IMR-90 (cell line): ENCODE measurements around the gene SMG5. TPM values are rescaled to one million over a fixed set of nuclear protein-coding genes. Genes with fewer than 3 reads are reported as not detected.

Experiments used
- ATAC-seq: fragments of 200-7000 bp; cut with Tn5 transposase; 2 replicates; pipeline ENCODE4 v1.9.1; 2020; ENCODE audit warnings: low read depth, mild to moderate bottlenecking, moderate library complexity
- BruUV-seq: library from RNA; stranded (reverse); fragments of 400-500 nt; replicated peaks from 2 replicates; lab custom pipeline; 2021; lab: Mats Ljungman, UMichigan
- CTCF ChIA-PET: fragments of 300-600 bp; formaldehyde crosslinking; extraction: SDS; loops from one replicate; lab custom pipeline; 2021; ENCODE audit warnings: antibody characterized with exemption; lab: Yijun Ruan, JAX
- POLR2A ChIA-PET: fragments of 300-600 bp; sonication (Branson Sonifier 250); formaldehyde crosslinking; loops from one replicate; lab custom pipeline; 2022; ENCODE audit warnings: antibody characterized with exemption; ENCODE audit not compliant: unreplicated experiment; lab: Charles Lee
- DNase-seq: peaks from one replicate; pipeline ENCODE4 v3.0.0; 2013
- H2AFZ ChIP-seq: replicated peaks from 2 replicates; pipeline ENCODE3; 2013; ENCODE audit warnings: low read length, mild to moderate bottlenecking; ENCODE audit not compliant: poor library complexity
- H2AK5ac ChIP-seq: 2 replicates; pipeline ENCODE4 v1.6.1; 2013; ENCODE audit warnings: low read depth, low read length, inconsistent platforms
- H2AK9ac ChIP-seq: replicated peaks from 2 replicates; pipeline ENCODE3; 2013; ENCODE audit warnings: mild to moderate bottlenecking, low read depth, low read length, moderate library complexity; ENCODE audit not compliant: poor library complexity
- H2BK120ac ChIP-seq: 2 replicates; pipeline ENCODE4 v1.6.1; 2013; ENCODE audit warnings: low read depth, low read length, inconsistent platforms
- H2BK15ac ChIP-seq: 3 replicates; pipeline ENCODE4 v1.6.1; 2013; ENCODE audit warnings: low read depth, low read length, inconsistent platforms
- H2BK20ac ChIP-seq: 2 replicates; pipeline ENCODE4 v1.6.1; 2013; ENCODE audit warnings: low read depth, mild to moderate bottlenecking, inconsistent platforms, low read length, moderate library complexity
- H2BK5ac ChIP-seq: 2 replicates; pipeline ENCODE4 v1.6.1; 2013; ENCODE audit warnings: mild to moderate bottlenecking, low read depth, low read length, inconsistent platforms; ENCODE audit not compliant: poor library complexity, severe bottlenecking
- H3K14ac ChIP-seq: replicated peaks from 2 replicates; pipeline ENCODE4 v1.6.1; 2013; ENCODE audit warnings: low read depth, low read length, inconsistent platforms
- H3K18ac ChIP-seq: 2 replicates; pipeline ENCODE4 v1.6.1; 2013; ENCODE audit warnings: low read depth, low read length, control low read depth
- H3K23ac ChIP-seq: 2 replicates; pipeline ENCODE4 v1.6.1; 2013; ENCODE audit warnings: low read depth, low read length, inconsistent platforms
- H3K27ac ChIP-seq: 2 replicates; pipeline ENCODE4 v1.5.1; 2013; ENCODE audit warnings: mild to moderate bottlenecking, control low read depth, low read length; ENCODE audit not compliant: insufficient read depth
- H3K27me3 ChIP-seq: 2 replicates; pipeline ENCODE4 v1.6.1; 2013; ENCODE audit warnings: low read length; ENCODE audit not compliant: control insufficient read depth, insufficient read depth
- H3K36me3 ChIP-seq: 2 replicates; pipeline ENCODE4 v1.6.1; 2013; ENCODE audit warnings: low read length, mixed read lengths; ENCODE audit not compliant: control insufficient read depth, insufficient read depth
- H3K4ac ChIP-seq: 2 replicates; pipeline ENCODE4 v1.6.1; 2013; ENCODE audit warnings: low read depth, low read length, inconsistent platforms
- H3K4me1 ChIP-seq: 2 replicates; pipeline ENCODE4 v1.6.1; 2013; ENCODE audit warnings: low read length, mixed read lengths; ENCODE audit not compliant: control insufficient read depth, insufficient read depth
- H3K4me2 ChIP-seq: 2 replicates; pipeline ENCODE4 v1.6.1; 2013; ENCODE audit warnings: low read depth, mild to moderate bottlenecking, control low read depth, low read length, moderate library complexity
- H3K4me3 ChIP-seq: 2 replicates; pipeline ENCODE4 v1.5.1; 2013; ENCODE audit warnings: low read depth, mild to moderate bottlenecking, control low read depth, low read length, moderate library complexity; ENCODE audit not compliant: insufficient read depth
- H3K56ac ChIP-seq: 2 replicates; pipeline ENCODE4 v1.6.1; 2013; ENCODE audit warnings: low read length, inconsistent platforms; ENCODE audit not compliant: insufficient read depth; ENCODE audit errors: extremely low read depth
- H3K79me1 ChIP-seq, 2 experiments: 2 replicates each; pipeline ENCODE4 v1.6.1; 2013; ENCODE audit warnings: low read length in 2 of 2, inconsistent platforms in 1 of 2, low read depth in 1 of 2
- H3K9ac ChIP-seq: 2 replicates; pipeline ENCODE4 v1.6.1; 2013; ENCODE audit warnings: low read depth, low read length, control low read depth
- H3K9me1 ChIP-seq: 2 replicates; pipeline ENCODE4 v1.6.1; 2013; ENCODE audit warnings: low read length, inconsistent platforms; ENCODE audit not compliant: insufficient read depth
- H3K9me3 ChIP-seq: 2 replicates; pipeline ENCODE4 v1.6.1; 2013; ENCODE audit warnings: low read length; ENCODE audit not compliant: control insufficient read depth, insufficient read depth
- H4K20me1 ChIP-seq: 2 replicates; pipeline ENCODE4 v1.6.1; 2013; ENCODE audit warnings: low read length, inconsistent platforms; ENCODE audit not compliant: insufficient read depth
- H4K5ac ChIP-seq: 2 replicates; pipeline ENCODE4 v1.6.1; 2013; ENCODE audit warnings: mild to moderate bottlenecking, low read depth, low read length, control low read depth
- H4K8ac ChIP-seq, 2 experiments: 2 replicates each; pipeline ENCODE4 v1.6.1; 2013; ENCODE audit warnings: low read depth in 2 of 2, low read length in 2 of 2, control low read depth in 1 of 2, inconsistent platforms in 1 of 2
- H4K91ac ChIP-seq: 2 replicates; pipeline ENCODE4 v1.6.1; 2013; ENCODE audit warnings: low read depth, low read length, inconsistent platforms; ENCODE audit not compliant: insufficient read depth
- CEBPB ChIP-seq: IDR thresholded peaks from 2 replicates; pipeline ENCODE4 v1.6.1; 2012; ENCODE audit warnings: low read depth, low read length, improper control_type of control experiment
- CHD1 ChIP-seq: IDR thresholded peaks from 2 replicates; pipeline ENCODE4 v1.6.1; 2012; ENCODE audit warnings: low read depth, low read length, improper control_type of control experiment
- FOS ChIP-seq: fragments of 150-350 bp; IDR thresholded peaks from 2 replicates; pipeline ENCODE4 v1.6.1; 2016; ENCODE audit warnings: low read depth, low read length
- MAFK ChIP-seq: IDR thresholded peaks from 2 replicates; pipeline ENCODE4 v1.6.1; 2012; ENCODE audit warnings: low read depth, low read length, improper control_type of control experiment
- MAZ ChIP-seq: IDR thresholded peaks from 2 replicates; pipeline ENCODE4 v1.6.1; 2012; ENCODE audit warnings: low read depth, mild to moderate bottlenecking, low read length, improper control_type of control experiment, moderate library complexity, borderline replicate concordance
- MXI1 ChIP-seq: IDR thresholded peaks from 2 replicates; pipeline ENCODE4 v1.6.1; 2012; ENCODE audit warnings: low read depth, mild to moderate bottlenecking, low read length, moderate library complexity, borderline replicate concordance
- NFE2L2 ChIP-seq: fragments of 150-350 bp; IDR thresholded peaks from 2 replicates; pipeline ENCODE4 v1.6.1; 2016; ENCODE audit warnings: low read depth, mild to moderate bottlenecking, low read length
- POLR2A ChIP-seq: IDR thresholded peaks from 2 replicates; pipeline ENCODE4 v1.6.1; 2012; ENCODE audit warnings: mild to moderate bottlenecking, low read depth, low read length
- RAD21 ChIP-seq: IDR thresholded peaks from 2 replicates; pipeline ENCODE4 v1.6.1; 2012; ENCODE audit warnings: low read length, improper control_type of control experiment
- RFX5 ChIP-seq: IDR thresholded peaks from 2 replicates; pipeline ENCODE4 v1.8.0; 2012; ENCODE audit warnings: low read depth, mild to moderate bottlenecking, low read length, moderate library complexity
- WGBS, 2 experiments: methylation state at CpG; one replicate each; pipeline versions ENCODE4 v1.1.5 to v1.1.7; 2013; ENCODE audit warnings: missing lambda C conversion rate in 2 of 2; ENCODE audit not compliant: insufficient read length in 1 of 2; ENCODE audit errors: extremely low coverage in 2 of 2; 5-methylcytosine and 5-hydroxymethylcytosine counted together
- dilution Hi-C: fragments of 300-500 bp; cut with HindIII; formaldehyde crosslinking; loops from one replicate; pipeline ENCODE4 v1.14.3; 2018; ENCODE audit warnings: low sequenced_read_pairs; ENCODE audit not compliant: unreplicated experiment
- in situ Hi-C: fragments of 300-500 bp; cut with MboI; formaldehyde crosslinking; loops from 3 replicates; pipeline ENCODE4 v1.14.3; 2019; ENCODE audit warnings: low sequenced_read_pairs, inconsistent platforms, mixed read lengths
- intact Hi-C: fragments of 100-400 bp; cut with micrococcal nuclease; formaldehyde crosslinking; loops from 2 replicates; pipeline ENCODE4 v1.10.0; 2022
- polyA plus RNA-seq, 3 experiments: library from polyadenylated mRNA; depleted of rRNA; stranded (reverse); fragments of >200 nt; gene quantifications; 2 replicates each; pipeline ENCODE4 v1.2.3, GENCODE V29; 2012; ENCODE audit warnings: low replicate concordance in 1 of 3
- total RNA-seq: library from RNA; depleted of rRNA; stranded (reverse); fragments of >200 nt; gene quantifications from 2 replicates; pipeline ENCODE4 v1.2.3, GENCODE V29; 2012
- TF ChIP-seq, protein P1 (sequence below): fragments of 150-350 bp; IDR thresholded peaks from 2 replicates; pipeline ENCODE4 v1.6.1; 2017; ENCODE audit warnings: mild to moderate bottlenecking, antibody characterized with exemption, low read length, low read depth
- TF ChIP-seq, protein P2 (sequence below): fragments of 150-350 bp; IDR thresholded peaks from 2 replicates; pipeline ENCODE4 v1.6.1; 2016; ENCODE audit warnings: low read depth, mild to moderate bottlenecking, low read length, moderate library complexity, borderline replicate concordance
- TF ChIP-seq, protein P3 (sequence below): conservative IDR thresholded peaks from 2 replicates; pipeline ENCODE4 v1.5.1; 2012; ENCODE audit warnings: mild to moderate bottlenecking, low read depth, low read length, improper control_type of control experiment

The SMG5 gene
- total and polyA plus RNA-seq, 2 of the 4 experiments (the other 2 are of a cell fraction): 34.7 to 37.3 TPM

- no TSS peak for BruUV-seq
- ChIA-PET POLR2A (no interaction called here), CTCF (no interaction called here)
- Histone ChIP-seq H3K14ac (no peak overlapping the region), H3K4me2 (no peak overlapping the region), H3K27me3 (no peaks in the 10 kb centered on the region), H3K18ac (no peak overlapping the region), H3K9ac (no peak overlapping the region), H2BK15ac (no peak overlapping the region), H4K20me1 (no peaks in the 10 kb centered on the region), H3K4me1 (peaks cover 2% of the 10 kb centered on the region; the same call in 1 of the 2 replicates), H3K79me1 (peaks cover 19 to 49% of the 10 kb centered on the region in 2 experiments), H3K9me1 (peaks cover 5% of the 10 kb centered on the region; the same call in 1 of the 2 replicates), H3K4ac (no peak overlapping the region), H2AFZ (no peak overlapping the region), H2BK20ac (no peak overlapping the region), H3K36me3 (peaks cover 8% of the 10 kb centered on the region), H4K91ac (no peak overlapping the region), H2AK9ac (no peak overlapping the region), H4K8ac (no peak overlapping the region), H3K4me3 (no peak overlapping the region), H3K23ac (no peak overlapping the region), H3K27ac (no peak overlapping the region), H2BK5ac (no peak overlapping the region), H2BK120ac (no peak overlapping the region), H3K9me3 (no peaks in the 10 kb centered on the region), H2AK5ac (no peak overlapping the region), H4K5ac (no peak overlapping the region), H3K56ac (no peak overlapping the region)
- in situ Hi-C loops: no loop called here
- no CpG with 5 or more reads among the region's 2 CpGs for WGBS, 2 experiments
- intact Hi-C loops: no loop called here
- TF ChIP-seq NFE2L2 (no peak), MXI1 (no peak), FOS (no peak), POLR2A (no peak), MAFK (no peak), CEBPB (no peak), MAZ (no peak), RAD21 (no peak), CHD1 (no peak), RFX5 (no peak)
- TF ChIP-seq, protein P1, sequence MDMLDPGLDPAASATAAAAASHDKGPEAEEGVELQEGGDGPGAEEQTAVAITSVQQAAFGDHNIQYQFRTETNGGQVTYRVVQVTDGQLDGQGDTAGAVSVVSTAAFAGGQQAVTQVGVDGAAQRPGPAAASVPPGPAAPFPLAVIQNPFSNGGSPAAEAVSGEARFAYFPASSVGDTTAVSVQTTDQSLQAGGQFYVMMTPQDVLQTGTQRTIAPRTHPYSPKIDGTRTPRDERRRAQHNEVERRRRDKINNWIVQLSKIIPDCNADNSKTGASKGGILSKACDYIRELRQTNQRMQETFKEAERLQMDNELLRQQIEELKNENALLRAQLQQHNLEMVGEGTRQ: no peak
- TF ChIP-seq, protein P2, sequence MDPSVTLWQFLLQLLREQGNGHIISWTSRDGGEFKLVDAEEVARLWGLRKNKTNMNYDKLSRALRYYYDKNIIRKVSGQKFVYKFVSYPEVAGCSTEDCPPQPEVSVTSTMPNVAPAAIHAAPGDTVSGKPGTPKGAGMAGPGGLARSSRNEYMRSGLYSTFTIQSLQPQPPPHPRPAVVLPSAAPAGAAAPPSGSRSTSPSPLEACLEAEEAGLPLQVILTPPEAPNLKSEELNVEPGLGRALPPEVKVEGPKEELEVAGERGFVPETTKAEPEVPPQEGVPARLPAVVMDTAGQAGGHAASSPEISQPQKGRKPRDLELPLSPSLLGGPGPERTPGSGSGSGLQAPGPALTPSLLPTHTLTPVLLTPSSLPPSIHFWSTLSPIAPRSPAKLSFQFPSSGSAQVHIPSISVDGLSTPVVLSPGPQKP: no peak
- TF ChIP-seq, protein P3, sequence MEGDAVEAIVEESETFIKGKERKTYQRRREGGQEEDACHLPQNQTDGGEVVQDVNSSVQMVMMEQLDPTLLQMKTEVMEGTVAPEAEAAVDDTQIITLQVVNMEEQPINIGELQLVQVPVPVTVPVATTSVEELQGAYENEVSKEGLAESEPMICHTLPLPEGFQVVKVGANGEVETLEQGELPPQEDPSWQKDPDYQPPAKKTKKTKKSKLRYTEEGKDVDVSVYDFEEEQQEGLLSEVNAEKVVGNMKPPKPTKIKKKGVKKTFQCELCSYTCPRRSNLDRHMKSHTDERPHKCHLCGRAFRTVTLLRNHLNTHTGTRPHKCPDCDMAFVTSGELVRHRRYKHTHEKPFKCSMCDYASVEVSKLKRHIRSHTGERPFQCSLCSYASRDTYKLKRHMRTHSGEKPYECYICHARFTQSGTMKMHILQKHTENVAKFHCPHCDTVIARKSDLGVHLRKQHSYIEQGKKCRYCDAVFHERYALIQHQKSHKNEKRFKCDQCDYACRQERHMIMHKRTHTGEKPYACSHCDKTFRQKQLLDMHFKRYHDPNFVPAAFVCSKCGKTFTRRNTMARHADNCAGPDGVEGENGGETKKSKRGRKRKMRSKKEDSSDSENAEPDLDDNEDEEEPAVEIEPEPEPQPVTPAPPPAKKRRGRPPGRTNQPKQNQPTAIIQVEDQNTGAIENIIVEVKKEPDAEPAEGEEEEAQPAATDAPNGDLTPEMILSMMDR: no peak
- DNase-seq (peak; percentile 30), ATAC-seq (no peak)
- dilution Hi-C loops: no loop called here
These were observed 64.8 kb downstream of the SMG5 start for GRCh38 chr1:156217871-156218270.
